ENCODE data around the gene SMS. TPM values are rescaled to one million over a fixed set of nuclear protein-coding genes. Genes with fewer than 3 reads are reported as not detected.

SMS gene
- total RNA-seq, 1 experiment from 2014 or later = 173 TPM

GRCh38 chrX:21940356-21940829 is at the start of gene SMS (continued):
- TF ChIP-seq E2F4 (CRISPR knock-in tag; IDR thresholded peaks at IDR 0.05; ENCODE audit: borderline replicate concordance, low read depth) = no peak
- TF ChIP-seq SMAD3 (CRISPR knock-in tag; IDR thresholded peaks at IDR 0.05; ENCODE audit: borderline replicate concordance) = no peak
- TF ChIP-seq CBFB (CRISPR knock-in tag; IDR thresholded peaks at IDR 0.05; ENCODE audit: low read depth) = no peak
- no peak for TF ChIP-seq USF2 (CRISPR knock-in tag; IDR thresholded peaks at IDR 0.05)
- no peak for TF ChIP-seq STAT6 (CRISPR knock-in tag; conservative IDR thresholded peaks at IDR 0.05; ENCODE audit: low read depth)
- TF ChIP-seq NFE2L1 (CRISPR knock-in tag; IDR thresholded peaks at IDR 0.05) = no peak
- no peak for TF ChIP-seq ZNF512 (CRISPR knock-in tag; IDR thresholded peaks at IDR 0.05; ENCODE audit: borderline replicate concordance)
- TF ChIP-seq ZNF671 (CRISPR knock-in tag; IDR thresholded peaks at IDR 0.05) = no peak
- TF ChIP-seq ATF1 (CRISPR knock-in tag; IDR thresholded peaks at IDR 0.05) = no peak
- TF ChIP-seq MXD4 (CRISPR knock-in tag; IDR thresholded peaks at IDR 0.05; ENCODE audit: borderline replicate concordance) = no peak
- no peak for TF ChIP-seq JAZF1 (CRISPR knock-in tag; IDR thresholded peaks at IDR 0.05)
- no peak for TF ChIP-seq ZBTB43 (CRISPR knock-in tag; IDR thresholded peaks at IDR 0.05)
- no peak for TF ChIP-seq NFATC4 (CRISPR knock-in tag; IDR thresholded peaks at IDR 0.05)
- TF ChIP-seq MYBL2 (CRISPR knock-in tag; IDR thresholded peaks at IDR 0.05) = peak; percentile 66; the same call in 1 of the 2 replicates
- no peak for TF ChIP-seq GTF2I (CRISPR knock-in tag; conservative IDR thresholded peaks at IDR 0.05)
- TF ChIP-seq IRF1 (CRISPR knock-in tag; IDR thresholded peaks at IDR 0.05) = no peak
- TF ChIP-seq ZNF263 (CRISPR knock-in tag; IDR thresholded peaks at IDR 0.05; ENCODE audit: low read depth) = no peak
- TF ChIP-seq NR3C1 (CRISPR knock-in tag; conservative IDR thresholded peaks at IDR 0.05; ENCODE audit: low read depth) = 0 out of 2 replicates have a peak, but pooled peaks have one; percentile 25
- no peak for TF ChIP-seq ZNF425 (CRISPR knock-in tag; conservative IDR thresholded peaks at IDR 0.05)
- no peak for TF ChIP-seq ARID4B (CRISPR knock-in tag; IDR thresholded peaks at IDR 0.05; ENCODE audit: borderline replicate concordance)
- peak; percentile 39; the same call in 1 of the 2 replicates for TF ChIP-seq SP1 (CRISPR knock-in tag; conservative IDR thresholded peaks at IDR 0.05)

Measured in WTC11 (cell line).